SKM-1 (cell line): Measurements from ENCODE around the gene MYEOV.

Source experiments
- DNase-seq: peaks from one replicate; lab custom pipeline; 2025; ENCODE audit not compliant: unreplicated experiment; lab: John Stamatoyannopoulos, UW

MYEOV gene

DNA sequence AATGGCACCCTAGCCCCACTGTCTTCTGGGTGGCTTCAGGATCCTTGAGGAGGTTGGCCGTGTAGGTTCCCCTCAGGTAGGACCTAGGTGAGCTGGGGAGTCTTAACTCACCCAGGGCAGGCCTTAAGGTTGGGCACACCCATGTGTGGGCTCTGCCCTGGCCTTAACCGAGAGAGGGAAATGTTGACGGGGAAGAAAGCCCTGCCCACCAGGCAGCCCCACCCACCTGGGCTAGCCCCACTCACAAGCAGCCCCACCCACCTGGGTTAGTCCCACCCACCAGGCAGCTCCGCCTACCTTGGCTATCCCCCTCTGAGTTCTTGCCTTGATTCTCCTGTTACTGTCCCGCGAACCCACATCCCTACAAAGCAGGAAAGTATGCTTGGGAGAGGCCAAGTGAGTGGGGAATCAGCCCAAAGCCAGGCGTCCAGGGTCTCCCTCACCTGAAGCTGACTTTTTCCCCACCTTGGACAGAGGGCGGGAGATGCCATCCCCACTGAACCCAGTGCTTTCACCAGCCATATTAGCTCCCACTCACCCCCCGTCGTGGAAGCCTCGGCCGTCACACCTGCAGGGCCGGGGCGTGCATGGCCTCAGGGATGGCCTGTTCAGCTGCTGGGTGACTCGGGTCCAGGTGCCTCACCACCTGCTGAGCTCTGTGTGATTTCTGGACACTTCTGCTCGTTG, at the start of gene MYEOV:
Gene MYEOV (plus strand): TSS at position 337 of the 687 bp plus-strand sequence. CDS start 1,200 bp downstream, outside the sequence.
- no peak for DNase-seq

- no peak for DNase-seq
Measured at GRCh38 chr11:69244266-69244665, 49.7 kb upstream of the MYEOV start.

- no peak for DNase-seq
Measured at GRCh38 chr11:69245041-69245440, 48.9 kb upstream of the MYEOV start.

DNA sequence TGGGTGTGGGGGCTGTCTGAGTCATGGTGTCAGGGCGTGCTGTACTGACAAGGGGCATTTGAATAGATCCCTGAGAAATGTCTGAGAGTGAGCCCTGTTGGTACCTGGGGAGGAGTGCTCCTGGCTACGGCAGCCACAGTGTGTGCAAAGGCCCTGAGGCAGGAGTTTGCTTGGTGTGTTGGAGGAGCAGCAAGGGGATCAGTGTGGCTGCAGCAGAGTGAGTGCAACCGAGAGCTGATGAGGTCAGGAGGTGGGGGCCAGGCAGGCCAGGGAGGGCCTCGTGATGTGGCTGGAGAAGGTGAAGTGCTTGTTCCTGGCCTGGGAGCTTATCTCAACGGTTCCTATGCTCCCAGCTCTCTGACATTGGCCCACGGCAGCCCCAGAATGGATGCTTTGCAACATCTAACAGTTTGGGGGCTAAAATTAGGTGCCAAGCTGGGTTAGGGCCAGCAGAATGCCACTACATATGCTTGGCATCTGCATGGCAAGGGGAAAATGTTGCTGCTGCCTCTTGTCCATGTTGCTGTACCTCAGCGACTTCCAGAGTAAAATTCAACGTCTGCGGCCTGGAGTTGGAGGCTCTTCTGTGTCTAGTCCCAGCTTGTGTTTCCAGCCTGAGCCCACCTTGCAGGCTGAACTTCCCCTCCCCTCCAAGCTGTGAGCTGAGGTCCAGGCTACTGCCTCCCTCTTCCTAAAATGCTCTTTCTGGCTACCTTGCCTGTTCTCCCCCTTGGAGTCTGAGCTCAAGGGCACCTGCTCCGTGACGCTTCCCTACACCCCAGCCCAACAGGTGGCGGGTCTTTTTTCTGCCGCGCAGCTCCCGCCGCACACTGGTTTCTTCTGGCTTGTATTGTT, 48.2 kb upstream of the MYEOV start:
- no peak for DNase-seq

- no peak for DNase-seq
Measured at GRCh38 chr11:69249311-69250185, 44.4 kb upstream of the MYEOV start.

- no peak for DNase-seq
Measured at GRCh38 chr11:69250186-69251056, 43.5 kb upstream of the MYEOV start.

DNA sequence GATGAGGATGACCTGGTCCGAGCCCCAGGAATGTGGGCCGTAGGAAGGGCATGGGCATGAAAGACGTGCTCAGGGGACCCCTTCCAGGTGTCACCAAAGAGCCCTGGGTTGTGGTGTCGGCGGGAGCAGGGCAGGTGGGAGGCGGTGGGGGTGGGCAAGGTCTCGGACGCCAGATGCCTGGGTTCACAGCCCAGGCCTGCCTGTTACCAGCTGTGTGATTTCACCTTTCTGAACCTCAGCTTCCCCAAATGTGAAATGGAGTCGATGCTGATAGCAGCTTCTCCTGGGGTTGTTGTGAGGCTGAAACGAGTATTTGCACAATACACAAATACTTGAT, 42.9 kb upstream of the MYEOV start:
- no peak for DNase-seq

DNA sequence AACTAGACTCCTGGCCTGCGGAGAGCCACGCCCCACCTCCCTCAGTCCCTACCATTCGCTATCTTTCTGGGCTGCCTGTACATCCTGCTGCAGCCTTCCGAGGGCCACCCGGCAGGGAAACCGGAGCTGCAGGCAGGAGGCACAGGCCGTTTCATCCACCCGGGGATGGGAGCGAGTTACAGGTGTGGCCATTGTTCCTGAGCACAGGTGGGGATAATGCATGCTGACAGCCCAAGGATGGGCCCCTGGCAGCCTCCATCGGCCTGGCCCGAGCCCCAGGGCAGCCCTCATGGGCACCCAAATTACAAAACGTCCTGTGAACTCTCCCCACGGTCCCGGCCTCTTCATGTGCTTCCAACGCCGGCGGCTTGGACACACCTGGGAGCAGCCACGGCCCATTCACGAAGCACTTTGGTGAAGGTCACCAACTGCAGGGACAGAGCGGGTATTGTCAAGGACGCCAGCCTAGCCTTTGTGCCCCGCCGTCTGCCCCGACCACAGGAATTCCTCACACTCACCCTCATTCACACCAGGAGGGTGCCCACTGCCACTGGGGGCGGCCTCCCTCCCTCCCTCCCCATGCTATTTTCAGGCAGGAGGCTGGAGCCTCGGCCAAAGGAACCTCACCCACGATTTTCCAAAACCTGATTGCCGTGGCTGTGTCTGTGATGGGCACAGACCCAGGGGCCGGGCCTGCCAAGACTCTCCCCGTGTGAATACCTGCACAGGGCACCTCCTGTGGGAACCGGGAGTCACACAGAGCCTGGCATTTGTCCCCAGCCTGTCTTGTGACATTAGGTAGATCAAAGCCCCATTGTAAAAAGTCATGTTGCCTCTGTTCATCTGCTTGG, 42.1 kb upstream of the MYEOV start:
- no peak for DNase-seq

DNA sequence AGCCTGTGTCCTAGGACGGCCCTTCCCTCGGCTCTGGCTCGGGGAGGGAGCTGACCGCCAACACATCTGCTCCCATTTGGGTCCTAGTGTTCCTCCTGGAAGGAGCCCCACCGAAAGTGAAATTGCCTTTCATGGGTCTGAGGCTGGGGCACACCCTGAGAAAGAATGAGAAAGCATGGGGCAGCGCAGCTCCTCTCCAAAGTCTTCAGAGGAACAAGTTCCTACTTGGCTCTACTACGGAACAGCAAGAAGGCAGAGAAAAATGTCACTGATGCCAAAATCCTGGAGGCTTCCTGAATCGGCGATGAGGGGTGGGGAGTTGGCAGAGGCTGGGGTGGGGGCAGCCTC, 41.5 kb upstream of the MYEOV start:
- DNase-seq, result no peak

- no peak for DNase-seq
Measured at GRCh38 chr11:69253028-69253427, 40.9 kb upstream of the MYEOV start.

DNA sequence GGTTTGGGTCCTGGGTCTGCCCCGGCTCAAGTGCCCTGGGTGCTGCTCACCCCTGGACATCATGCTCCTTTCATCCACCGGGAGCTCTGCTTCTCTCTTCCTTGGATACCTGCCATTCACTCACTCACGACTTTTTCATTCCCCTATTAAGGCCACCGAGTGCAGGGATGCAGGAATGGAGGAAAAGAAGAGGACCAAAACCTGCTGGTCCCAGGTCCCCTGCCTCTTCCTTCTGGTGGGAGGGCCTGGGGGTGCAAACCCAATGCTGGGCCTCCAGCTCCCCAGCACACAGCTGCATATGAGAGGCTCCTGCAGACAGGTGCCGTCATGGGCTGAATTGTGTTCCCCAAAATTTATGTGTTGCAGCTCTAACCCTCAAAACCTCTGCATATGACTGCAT, 36.8 kb upstream of the MYEOV start:
- no peak for DNase-seq

GRCh38 chr11:69257838-69258658, 35.9 kb upstream of the MYEOV start:
- DNase-seq, result no peak

- DNase-seq, result no peak
Measured at GRCh38 chr11:69259096-69259495, 34.9 kb upstream of the MYEOV start.

DNA sequence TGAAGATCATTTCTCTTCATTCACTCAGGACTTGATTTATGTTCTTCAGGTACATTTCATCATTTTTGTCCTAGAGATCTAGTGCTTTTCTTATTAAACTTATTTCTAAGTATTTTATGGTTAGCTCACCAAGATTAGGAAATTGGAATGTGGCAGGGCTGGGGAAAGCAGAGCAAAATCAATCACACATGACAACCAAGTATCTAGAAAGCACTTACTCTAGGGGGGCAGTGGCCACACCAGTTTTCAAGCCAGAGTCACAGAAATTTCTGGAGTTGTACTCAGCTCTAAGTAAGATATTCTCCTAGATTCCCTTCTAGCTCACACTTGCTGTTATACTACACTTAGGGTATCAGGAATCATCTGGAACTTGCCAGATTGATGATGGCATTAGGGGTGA, 33.3 kb upstream of the MYEOV start:
- no peak for DNase-seq

DNA sequence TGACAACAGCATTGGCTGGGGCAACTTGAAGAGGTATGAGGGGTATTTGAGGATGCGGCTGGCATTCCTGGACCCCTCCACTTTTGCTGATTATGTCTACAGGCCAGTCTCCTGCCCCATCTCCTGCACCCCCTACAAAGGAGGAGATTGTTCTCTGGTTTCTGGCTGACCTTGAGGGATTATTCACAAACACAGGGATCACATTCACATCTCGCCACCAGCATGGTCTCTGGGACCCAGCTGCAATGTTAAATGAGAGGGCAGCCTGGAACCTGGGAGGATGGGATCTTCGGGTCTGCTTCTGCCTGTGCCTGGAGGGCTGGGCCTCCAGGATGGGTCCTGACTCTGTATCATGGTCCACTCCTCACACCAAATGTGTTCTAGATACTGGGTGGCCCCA, 32.8 kb upstream of the MYEOV start:
- no peak for DNase-seq

GRCh38 chr11:69262918-69263735, 30.8 kb upstream of the MYEOV start:
- no peak for DNase-seq

GRCh38 chr11:69263736-69264052, 30.3 kb upstream of the MYEOV start:
- DNase-seq, result no peak

GRCh38 chr11:69264486-69264885, 29.5 kb upstream of the MYEOV start:
- no peak for DNase-seq
